Body of pancreas (tissue), 4 donors: ENCODE data around the gene KLF15.

Source experiments
- CTCF ChIP-seq, 7 experiments: fragments of 450-650 bp in 4 of 7; fragments of 200-600 bp in 3 of 7; sonication (generic) in 3 of 7; IDR thresholded peaks; one replicate each; pipeline ENCODE4 v1.5.1; 2016 to 2019; ENCODE audit warnings: antibody characterized with exemption in 7 of 7
- POLR2A ChIP-seq, 3 donors: fragments of 450-650 bp; IDR thresholded peaks; one replicate each; pipeline ENCODE4 v1.6.1; 2016; ENCODE audit warnings: antibody characterized with exemption in 3 of 3, mild to moderate bottlenecking in 2 of 3

GRCh38 chr3:126316031-126316461 lies 41.2 kb downstream of the KLF15 start:
- TF ChIP-seq CTCF (IDR thresholded peaks at IDR 0.05) (no peak), POLR2A (IDR thresholded peaks at IDR 0.05) (no peak)
